ENCODE data around the gene RAB14. TPM values are rescaled to one million over a fixed set of nuclear protein-coding genes. Genes with fewer than 3 reads are reported as not detected.

Gene RAB14
- total RNA-seq, 1 experiment from 2014 or later, result 25.4 TPM

GRCh38 chr9:121219530-121219929 is 17.9 kb upstream of the RAB14 start:
- DNase-seq (ENCODE audit: low read depth), result no peak

- peak; percentile 86 for DNase-seq (ENCODE audit: low read depth)
These were observed 16.8 kb upstream of the RAB14 start for GRCh38 chr9:121218357-121219027.

GRCh38 chr9:121217609-121218292 is 16.1 kb upstream of the RAB14 start:
- DNase-seq (ENCODE audit: low read depth), result peak; percentile 76

- no peak for DNase-seq (ENCODE audit: low read depth)
These were observed 14.7 kb upstream of the RAB14 start for GRCh38 chr9:121216271-121216805.

- DNase-seq (ENCODE audit: low read depth), result no peak
These were observed 12.3 kb upstream of the RAB14 start for GRCh38 chr9:121214005-121214404.

GRCh38 chr9:121213136-121213806 is 11.6 kb upstream of the RAB14 start:
- DNase-seq (ENCODE audit: low read depth), result peak; percentile 95

GRCh38 chr9:121210536-121210935 is 8.9 kb upstream of the RAB14 start:
- DNase-seq (ENCODE audit: low read depth), result no peak

- no peak for DNase-seq (ENCODE audit: low read depth)
These were observed 5.8 kb upstream of the RAB14 start for GRCh38 chr9:121207371-121207940.

GRCh38 chr9:121206516-121207370 is 5.1 kb upstream of the RAB14 start:
- peak; percentile 48 for DNase-seq (ENCODE audit: low read depth)

GRCh38 chr9:121204611-121205010 is 2.9 kb upstream of the RAB14 start:
- no peak for DNase-seq (ENCODE audit: low read depth)

GRCh38 chr9:121204121-121204520 is 2.5 kb upstream of the RAB14 start:
- no peak for DNase-seq (ENCODE audit: low read depth)

- peak; percentile 56 for DNase-seq (ENCODE audit: low read depth)
These were observed 478 bp downstream of the RAB14 start for GRCh38 chr9:121201045-121201737.

GRCh38 chr9:121200356-121200755 is 1.3 kb downstream of the RAB14 start:
- DNase-seq (ENCODE audit: low read depth), result no peak

GRCh38 chr9:121199921-121200320 is 1.7 kb downstream of the RAB14 start:
- no peak for DNase-seq (ENCODE audit: low read depth)

GRCh38 chr9:121198512-121199042 is 3.1 kb downstream of the RAB14 start:
- DNase-seq (ENCODE audit: low read depth), result no peak

- no peak for DNase-seq (ENCODE audit: low read depth)
These were observed 4.5 kb downstream of the RAB14 start for GRCh38 chr9:121197132-121197531.

GRCh38 chr9:121196389-121196788 is 5.3 kb downstream of the RAB14 start:
- DNase-seq (ENCODE audit: low read depth), result no peak

- no peak for DNase-seq (ENCODE audit: low read depth)
These were observed 6.9 kb downstream of the RAB14 start for GRCh38 chr9:121194730-121195129.

- DNase-seq (ENCODE audit: low read depth), result no peak
These were observed 8.6 kb downstream of the RAB14 start for GRCh38 chr9:121192959-121193640.

GRCh38 chr9:121192518-121192917 is 9.2 kb downstream of the RAB14 start:
- no peak for DNase-seq (ENCODE audit: low read depth)

Data from Daoy (cell line).